Measurements from ENCODE around the gene MACROH2A1.

The MACROH2A1 gene

GRCh38 chr5:135310328-135310989 is 88.6 kb downstream of the MACROH2A1 start:
- DNase-seq = no peak

GRCh38 chr5:135309391-135310327 is 89.4 kb downstream of the MACROH2A1 start:
- DNase-seq = no peak

- DNase-seq = no peak
Observed at GRCh38 chr5:135308752-135309151, 90.3 kb downstream of the MACROH2A1 start.

GRCh38 chr5:135308245-135308644 is 90.8 kb downstream of the MACROH2A1 start:
- no peak for DNase-seq

- no peak for DNase-seq
Observed at GRCh38 chr5:135307143-135307903, 91.7 kb downstream of the MACROH2A1 start.

- no peak for DNase-seq
Observed at GRCh38 chr5:135306557-135306956, 92.5 kb downstream of the MACROH2A1 start.

- no peak for DNase-seq
Observed at GRCh38 chr5:135304352-135305221, 94.4 kb downstream of the MACROH2A1 start.

- DNase-seq = no peak
Observed at GRCh38 chr5:135303582-135304173, 95.4 kb downstream of the MACROH2A1 start.

- no peak for DNase-seq
Observed at GRCh38 chr5:135296900-135297816, 101.9 kb downstream of the MACROH2A1 start.

GRCh38 chr5:135295852-135296251 is 103.2 kb downstream of the MACROH2A1 start:
- no peak for DNase-seq

- DNase-seq = no peak
Observed at GRCh38 chr5:135294793-135295192, 104.2 kb downstream of the MACROH2A1 start.

GRCh38 chr5:135289651-135290050 is 109.4 kb downstream of the MACROH2A1 start:
- DNase-seq = no peak

- no peak for DNase-seq
Observed at GRCh38 chr5:135287551-135287950, 111.5 kb downstream of the MACROH2A1 start.

Data from CD4-positive, alpha-beta T cell treated with Interleukin-15 for 1 hour (primary cell).